Measurements from ENCODE around the gene CYP8B1. TPM values are rescaled to one million over a fixed set of nuclear protein-coding genes. Genes with fewer than 3 reads are reported as not detected.

The CYP8B1 gene
- total RNA-seq, 1 experiment from 2014 or later, result not detected

DNA sequence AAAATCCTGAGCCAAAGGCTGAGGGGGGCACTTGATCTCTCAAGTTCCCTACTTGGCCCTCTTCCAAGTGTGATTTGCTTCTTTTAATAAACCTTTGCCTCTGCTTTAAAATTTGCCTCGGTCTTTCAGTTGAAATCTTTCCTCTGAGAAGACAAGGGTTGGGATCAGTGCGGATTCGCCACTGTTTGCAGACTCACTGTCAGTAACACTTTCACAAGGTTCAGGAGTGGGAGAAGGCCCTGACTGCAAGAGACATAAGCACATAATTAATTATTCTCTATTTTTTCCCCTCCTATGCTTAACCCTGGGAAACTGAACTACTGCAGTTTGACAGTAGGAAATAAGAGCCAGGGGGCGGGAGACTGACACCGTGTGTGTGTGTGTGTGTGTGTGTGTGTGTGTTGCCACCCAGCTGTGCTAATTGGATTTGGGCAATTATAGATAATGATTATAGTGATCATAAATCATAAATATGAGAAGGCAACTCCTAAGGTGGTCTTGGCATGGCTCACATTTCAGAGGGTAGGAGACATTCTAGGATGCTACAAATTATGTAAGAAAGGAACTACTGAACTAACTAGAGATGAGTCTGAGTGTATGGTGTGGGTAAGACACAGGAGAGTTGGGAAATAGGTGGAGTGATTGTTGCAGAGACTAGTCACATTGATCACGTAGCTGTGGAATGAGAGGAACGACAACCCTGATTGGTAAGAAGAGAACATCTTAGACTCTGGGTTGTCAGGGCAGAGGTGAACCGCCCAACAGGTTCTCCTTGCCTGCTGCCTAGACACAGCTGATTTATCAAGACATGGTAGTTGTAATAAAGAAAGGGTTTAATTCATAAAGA lies 24.8 kb upstream of the CYP8B1 start:
- no TSS peak for BruUV-seq (replicated peaks)
- DNase-seq (ENCODE audit: unreplicated experiment), result no peak
- TF ChIP-seq, protein P1, sequence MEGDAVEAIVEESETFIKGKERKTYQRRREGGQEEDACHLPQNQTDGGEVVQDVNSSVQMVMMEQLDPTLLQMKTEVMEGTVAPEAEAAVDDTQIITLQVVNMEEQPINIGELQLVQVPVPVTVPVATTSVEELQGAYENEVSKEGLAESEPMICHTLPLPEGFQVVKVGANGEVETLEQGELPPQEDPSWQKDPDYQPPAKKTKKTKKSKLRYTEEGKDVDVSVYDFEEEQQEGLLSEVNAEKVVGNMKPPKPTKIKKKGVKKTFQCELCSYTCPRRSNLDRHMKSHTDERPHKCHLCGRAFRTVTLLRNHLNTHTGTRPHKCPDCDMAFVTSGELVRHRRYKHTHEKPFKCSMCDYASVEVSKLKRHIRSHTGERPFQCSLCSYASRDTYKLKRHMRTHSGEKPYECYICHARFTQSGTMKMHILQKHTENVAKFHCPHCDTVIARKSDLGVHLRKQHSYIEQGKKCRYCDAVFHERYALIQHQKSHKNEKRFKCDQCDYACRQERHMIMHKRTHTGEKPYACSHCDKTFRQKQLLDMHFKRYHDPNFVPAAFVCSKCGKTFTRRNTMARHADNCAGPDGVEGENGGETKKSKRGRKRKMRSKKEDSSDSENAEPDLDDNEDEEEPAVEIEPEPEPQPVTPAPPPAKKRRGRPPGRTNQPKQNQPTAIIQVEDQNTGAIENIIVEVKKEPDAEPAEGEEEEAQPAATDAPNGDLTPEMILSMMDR (IDR thresholded peaks at IDR 0.05; ENCODE audit: unreplicated experiment), result no peak
- ChIA-PET POLR2A (no interaction called here), CTCF (interaction anchor here (0.6 to 0.7 kb wide), 2 partner anchors 47 to 291 kb away, joined by 3 to 4 read pairs; no protein-coding TSS in a partner anchor)
- H3K9me3 Mint-ChIP-seq (ENCODE audit: unreplicated experiment), result peaks cover 7% of the 10 kb centered on the region
- peaks cover 9% of the 10 kb centered on the region for H3K4me1 Mint-ChIP-seq (ENCODE audit: insufficient read depth, unreplicated experiment)
- H3K36me3 Mint-ChIP-seq (ENCODE audit: insufficient read depth, unreplicated experiment), result no peaks in the 10 kb centered on the region
- intact Hi-C loops (cut with micrococcal nuclease), result no loop called here
- H3K4me3 Mint-ChIP-seq (ENCODE audit: unreplicated experiment), result no peak overlapping the region
- no peak overlapping the region for H3K27ac Mint-ChIP-seq (ENCODE audit: low read depth, unreplicated experiment)
- H3K27me3 Mint-ChIP-seq (ENCODE audit: insufficient read depth, unreplicated experiment), result peaks cover 23% of the 10 kb centered on the region

DNA sequence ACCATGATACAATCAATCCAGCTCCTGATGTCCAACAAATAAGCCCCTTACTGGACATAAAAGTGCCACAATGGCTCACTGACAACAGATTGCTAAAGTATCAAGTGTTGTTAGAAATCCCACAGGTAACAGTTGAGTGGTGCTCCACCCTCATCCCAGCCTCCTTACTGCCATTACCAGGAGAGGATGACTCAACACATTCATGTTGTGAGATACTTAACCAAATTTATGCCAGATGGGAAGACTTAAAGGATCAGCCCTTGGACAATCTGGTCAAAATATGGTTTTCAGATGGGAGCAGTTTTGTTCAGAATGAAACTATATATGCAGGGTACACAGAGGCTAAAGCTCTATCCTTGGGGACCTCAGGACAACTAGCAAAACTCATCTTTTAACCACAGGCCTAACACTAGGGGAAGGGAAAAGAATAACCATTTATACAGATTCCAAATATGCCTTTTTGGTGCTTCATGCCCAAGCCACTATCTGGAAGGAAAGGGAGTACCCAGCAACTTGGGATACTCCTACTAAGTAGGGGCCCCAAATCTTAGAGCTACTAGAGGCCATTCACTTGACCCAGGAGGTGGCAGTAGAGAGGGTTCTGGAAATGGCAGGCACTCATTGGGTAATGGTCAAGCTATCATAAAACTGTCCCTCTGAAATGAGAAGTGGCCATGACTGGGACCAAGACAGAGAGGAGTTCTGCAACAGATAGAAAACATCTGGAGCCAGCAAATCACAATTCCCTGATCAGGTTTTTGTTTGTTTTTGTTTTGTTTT lies 23.4 kb upstream of the CYP8B1 start:
- BruUV-seq (replicated peaks), result no TSS peak
- peaks cover 9% of the 10 kb centered on the region for H3K4me1 Mint-ChIP-seq (ENCODE audit: insufficient read depth, unreplicated experiment)
- peaks cover 7% of the 10 kb centered on the region for H3K9me3 Mint-ChIP-seq (ENCODE audit: unreplicated experiment)
- no peak for DNase-seq (ENCODE audit: unreplicated experiment)
- intact Hi-C loops (cut with micrococcal nuclease), result no loop called here
- H3K27ac Mint-ChIP-seq (ENCODE audit: low read depth, unreplicated experiment), result no peak overlapping the region
- CTCF ChIA-PET, result no interaction called here
- no peaks in the 10 kb centered on the region for H3K36me3 Mint-ChIP-seq (ENCODE audit: insufficient read depth, unreplicated experiment)
- H3K27me3 Mint-ChIP-seq (ENCODE audit: insufficient read depth, unreplicated experiment), result peaks cover 19% of the 10 kb centered on the region
- no peak overlapping the region for H3K4me3 Mint-ChIP-seq (ENCODE audit: unreplicated experiment)
- TF ChIP-seq, protein P1 (IDR thresholded peaks at IDR 0.05; ENCODE audit: unreplicated experiment), result no peak
- POLR2A ChIA-PET, result no interaction called here

DNA sequence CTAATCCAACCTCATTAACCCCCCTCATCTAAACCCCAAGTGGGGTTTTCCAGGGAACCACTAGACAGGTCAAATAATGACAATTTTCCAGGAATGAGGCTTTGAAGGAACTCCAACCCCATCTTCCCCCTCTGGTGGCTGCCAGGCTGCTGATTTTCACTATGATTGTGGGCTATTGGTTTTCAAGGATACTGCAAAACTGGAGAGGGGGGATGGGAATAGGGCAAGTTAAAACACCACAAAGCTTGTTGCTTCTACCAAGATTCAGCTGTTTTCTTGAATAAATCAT lies 19.8 kb upstream of the CYP8B1 start:
- Mint-ChIP-seq H3K36me3 (ENCODE audit: insufficient read depth, unreplicated experiment) (no peaks in the 10 kb centered on the region), H3K27ac (ENCODE audit: low read depth, unreplicated experiment) (no peak overlapping the region), H3K4me3 (ENCODE audit: unreplicated experiment) (no peak overlapping the region), H3K27me3 (ENCODE audit: insufficient read depth, unreplicated experiment) (peaks cover 20% of the 10 kb centered on the region), H3K9me3 (ENCODE audit: unreplicated experiment) (peaks cover 3% of the 10 kb centered on the region), H3K4me1 (ENCODE audit: insufficient read depth, unreplicated experiment) (peaks cover 2% of the 10 kb centered on the region)
- POLR2A ChIA-PET, result no interaction called here
- CTCF ChIA-PET, result no interaction called here
- DNase-seq (ENCODE audit: unreplicated experiment), result no peak
- intact Hi-C loops (cut with micrococcal nuclease), result no loop called here
- TF ChIP-seq, protein P1 (IDR thresholded peaks at IDR 0.05; ENCODE audit: unreplicated experiment), result no peak
- BruUV-seq (replicated peaks), result no TSS peak

DNA sequence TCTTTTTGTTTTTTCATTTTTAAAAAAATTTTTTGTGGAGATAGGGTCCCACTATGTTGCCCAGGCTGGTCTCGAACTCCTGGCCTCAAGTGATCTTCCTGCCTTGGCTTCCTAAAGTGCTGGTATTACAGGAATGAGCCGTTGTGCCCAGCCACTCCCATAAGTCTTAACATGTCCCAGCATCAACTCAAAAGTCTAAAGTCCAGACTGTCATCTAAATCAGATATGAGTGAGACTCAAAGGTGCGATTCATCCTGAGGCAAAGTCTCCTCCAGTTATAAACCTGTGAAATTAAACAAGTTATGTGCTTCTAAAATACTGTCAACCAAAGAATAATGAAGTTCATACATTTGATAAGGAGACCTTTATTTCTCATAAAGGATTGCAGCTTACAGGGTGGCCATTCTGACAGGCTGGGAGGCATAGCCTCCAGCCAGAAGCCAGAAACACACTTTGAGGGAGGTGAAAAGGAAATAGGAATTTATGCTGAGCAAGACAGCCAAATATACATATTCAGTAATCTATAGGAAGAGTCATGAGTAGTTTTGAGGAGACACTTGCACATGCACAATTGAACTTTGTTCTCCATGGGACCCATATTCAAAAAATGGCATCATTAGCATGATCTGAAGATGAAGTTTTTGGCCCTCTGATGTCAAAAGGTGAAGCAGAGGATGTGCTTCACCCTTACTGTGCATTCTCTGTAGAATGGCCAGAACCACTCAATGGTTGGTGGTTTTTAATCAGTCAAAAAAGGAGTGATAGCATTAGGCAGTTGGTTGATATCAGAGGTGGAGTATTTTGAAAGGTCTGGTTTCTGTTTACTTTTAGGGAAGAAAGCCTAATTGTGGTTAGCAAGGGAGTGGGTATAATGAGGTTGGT lies 19.3 kb upstream of the CYP8B1 start:
- ChIA-PET POLR2A (no interaction called here), CTCF (interaction anchor here (0.6 kb wide), 1 partner anchor 21 kb away, joined by 3 read pairs; no protein-coding TSS in a partner anchor)
- H3K4me1 Mint-ChIP-seq (ENCODE audit: insufficient read depth, unreplicated experiment), result no peaks in the 10 kb centered on the region
- no peak overlapping the region for H3K27ac Mint-ChIP-seq (ENCODE audit: low read depth, unreplicated experiment)
- TF ChIP-seq, protein P1 (IDR thresholded peaks at IDR 0.05; ENCODE audit: unreplicated experiment), result no peak
- BruUV-seq (replicated peaks), result no TSS peak
- intact Hi-C loops (cut with micrococcal nuclease), result no loop called here
- H3K9me3 Mint-ChIP-seq (ENCODE audit: unreplicated experiment), result no peaks in the 10 kb centered on the region
- no peaks in the 10 kb centered on the region for H3K36me3 Mint-ChIP-seq (ENCODE audit: insufficient read depth, unreplicated experiment)
- no peak overlapping the region for H3K4me3 Mint-ChIP-seq (ENCODE audit: unreplicated experiment)
- no peak for DNase-seq (ENCODE audit: unreplicated experiment)
- H3K27me3 Mint-ChIP-seq (ENCODE audit: insufficient read depth, unreplicated experiment), result peaks cover 20% of the 10 kb centered on the region

Data from MCF 10A (cell line).